KMS-11 (cell line): Measurements from ENCODE around the gene IQSEC1.

Source experiments
- H2AFZ ChIP-seq: fragments of 200-600 bp; sonication (generic); 2 replicates; pipeline ENCODE4 v1.6.1; 2016; ENCODE audit warnings: antibody characterized with exemption, mixed run types, low read depth
- H3K27ac ChIP-seq: fragments of 200-600 bp; sonication (generic); 2 replicates; pipeline ENCODE4 v1.6.1; 2016; ENCODE audit warnings: mild to moderate bottlenecking, mixed run types
- H3K27me3 ChIP-seq: fragments of 200-600 bp; sonication (generic); 2 replicates; pipeline ENCODE4 v1.6.1; 2017; ENCODE audit warnings: mild to moderate bottlenecking, low read depth, mixed run types, moderate library complexity; ENCODE audit not compliant: insufficient read depth
- H3K36me3 ChIP-seq: fragments of 200-600 bp; sonication (generic); 2 replicates; pipeline ENCODE4 v1.6.1; 2017; ENCODE audit warnings: mild to moderate bottlenecking, mixed run types; ENCODE audit not compliant: insufficient read depth
- H3K4me1 ChIP-seq: fragments of 200-600 bp; sonication (generic); 2 replicates; pipeline ENCODE4 v1.6.1; 2016; ENCODE audit warnings: mild to moderate bottlenecking, low read depth, mixed run types; ENCODE audit not compliant: poor library complexity, severe bottlenecking
- H3K4me2 ChIP-seq: fragments of 200-600 bp; sonication (generic); 2 replicates; pipeline ENCODE4 v1.7.0; 2016; ENCODE audit warnings: mild to moderate bottlenecking, mixed run types
- H3K4me3 ChIP-seq: fragments of 200-600 bp; sonication (generic); IDR thresholded peaks from 2 replicates; pipeline ENCODE4 v1.6.1; 2017; ENCODE audit warnings: low read depth, low read length, mixed read lengths; ENCODE audit not compliant: insufficient read depth
- H3K79me2 ChIP-seq: fragments of 200-600 bp; sonication (generic); 2 replicates; pipeline ENCODE4 v1.6.1; 2016; ENCODE audit warnings: low read depth, mixed run types; ENCODE audit not compliant: insufficient read depth
- H3K9ac ChIP-seq: fragments of 200-600 bp; sonication (generic); 2 replicates; pipeline ENCODE4 v1.6.1; 2016; ENCODE audit warnings: mild to moderate bottlenecking, mixed run types
- H4K20me1 ChIP-seq: fragments of 200-600 bp; sonication (generic); 2 replicates; pipeline ENCODE4 v1.6.1; 2016; ENCODE audit warnings: mild to moderate bottlenecking, mixed run types; ENCODE audit not compliant: insufficient read depth
- TF ChIP-seq, protein P1 (sequence below): fragments of 200-600 bp; sonication (generic); conservative IDR thresholded peaks from 2 replicates; pipeline ENCODE4 v1.6.1; 2017; ENCODE audit warnings: low read depth, mild to moderate bottlenecking, antibody characterized with exemption, low read length, moderate library complexity, mixed read lengths

The IQSEC1 gene

DNA sequence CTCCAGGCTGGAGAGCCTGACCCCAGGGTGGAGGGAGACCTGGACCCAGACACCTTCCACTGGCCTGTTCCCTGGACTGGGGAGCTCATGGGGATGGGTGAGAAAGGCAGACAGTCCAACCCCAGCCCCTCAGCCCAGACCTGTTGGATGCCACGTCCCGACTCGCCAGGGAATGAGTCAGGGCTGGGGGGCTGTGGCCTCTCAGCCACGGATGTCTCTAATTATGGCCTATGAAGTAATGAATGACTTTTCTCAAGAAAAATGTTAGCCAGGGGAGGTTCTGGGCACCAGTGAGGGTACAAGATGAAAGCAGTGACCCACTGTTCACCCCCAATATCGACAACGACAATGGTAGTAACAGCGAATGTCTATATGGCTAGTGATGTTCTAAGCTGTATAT lies 124.9 kb downstream of the IQSEC1 start:
- H3K79me2 ChIP-seq: no peaks in the 10 kb centered on the region
- no peak overlapping the region for H3K27ac ChIP-seq
- no peak overlapping the region for H3K9ac ChIP-seq

DNA sequence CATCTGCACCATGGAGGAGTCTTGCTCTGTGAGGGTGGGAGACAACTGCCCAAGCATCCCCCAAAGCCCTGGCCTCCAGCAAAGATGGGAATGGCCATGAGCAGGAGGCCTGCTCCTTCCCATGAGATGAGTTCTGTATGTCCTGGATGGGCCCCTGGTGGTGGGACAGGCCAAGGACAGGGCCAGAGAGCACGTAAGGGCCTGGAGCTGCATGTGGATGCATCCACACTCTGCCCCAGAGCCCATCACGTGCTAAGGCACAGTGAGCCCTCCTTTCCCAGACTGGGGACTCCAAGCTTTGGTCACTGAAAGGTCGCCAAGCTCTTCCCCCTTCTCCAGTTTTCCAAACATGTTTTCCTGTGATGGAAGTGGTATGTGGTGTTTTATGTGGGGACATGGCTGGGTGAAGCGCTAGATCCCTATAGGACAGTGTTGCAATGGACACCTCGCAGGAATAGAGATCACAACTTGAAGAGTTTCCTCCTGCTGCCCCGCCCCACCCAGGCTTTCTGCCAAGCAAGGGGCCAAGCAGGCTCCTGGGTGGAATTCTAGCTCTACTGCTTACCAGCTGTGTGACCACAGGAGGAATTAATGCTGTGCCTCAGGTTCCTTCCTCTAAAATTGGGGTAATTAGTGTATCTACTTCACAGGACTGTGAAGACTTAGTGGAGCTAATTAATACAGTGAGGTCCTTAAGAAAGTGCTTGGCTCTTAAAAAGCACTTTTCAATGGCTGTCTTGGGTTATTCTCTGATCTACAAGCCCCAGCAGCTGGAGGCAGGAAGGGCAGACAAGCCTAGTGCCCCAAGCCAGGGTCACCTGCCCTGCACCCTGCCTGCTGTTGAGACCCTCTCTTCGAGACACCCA lies 125.5 kb downstream of the IQSEC1 start:
- Histone ChIP-seq H3K4me1 (peaks cover 9% of the 10 kb centered on the region), H4K20me1 (no peaks in the 10 kb centered on the region), H3K4me2 (no peak overlapping the region), H3K79me2 (no peaks in the 10 kb centered on the region), H3K4me3 (no peak overlapping the region), H2AFZ (no peak overlapping the region), H3K27me3 (no peaks in the 10 kb centered on the region), H3K9ac (no peak overlapping the region), H3K36me3 (no peaks in the 10 kb centered on the region), H3K27ac (no peak overlapping the region)
- TF ChIP-seq, protein P1, sequence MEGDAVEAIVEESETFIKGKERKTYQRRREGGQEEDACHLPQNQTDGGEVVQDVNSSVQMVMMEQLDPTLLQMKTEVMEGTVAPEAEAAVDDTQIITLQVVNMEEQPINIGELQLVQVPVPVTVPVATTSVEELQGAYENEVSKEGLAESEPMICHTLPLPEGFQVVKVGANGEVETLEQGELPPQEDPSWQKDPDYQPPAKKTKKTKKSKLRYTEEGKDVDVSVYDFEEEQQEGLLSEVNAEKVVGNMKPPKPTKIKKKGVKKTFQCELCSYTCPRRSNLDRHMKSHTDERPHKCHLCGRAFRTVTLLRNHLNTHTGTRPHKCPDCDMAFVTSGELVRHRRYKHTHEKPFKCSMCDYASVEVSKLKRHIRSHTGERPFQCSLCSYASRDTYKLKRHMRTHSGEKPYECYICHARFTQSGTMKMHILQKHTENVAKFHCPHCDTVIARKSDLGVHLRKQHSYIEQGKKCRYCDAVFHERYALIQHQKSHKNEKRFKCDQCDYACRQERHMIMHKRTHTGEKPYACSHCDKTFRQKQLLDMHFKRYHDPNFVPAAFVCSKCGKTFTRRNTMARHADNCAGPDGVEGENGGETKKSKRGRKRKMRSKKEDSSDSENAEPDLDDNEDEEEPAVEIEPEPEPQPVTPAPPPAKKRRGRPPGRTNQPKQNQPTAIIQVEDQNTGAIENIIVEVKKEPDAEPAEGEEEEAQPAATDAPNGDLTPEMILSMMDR: no peak

More for the DNA sequence above, 124.9 kb downstream of the IQSEC1 start:
- TF ChIP-seq, protein P1: no peak
- Histone ChIP-seq H2AFZ (no peak overlapping the region), H3K4me3 (no peak overlapping the region), H3K27me3 (no peaks in the 10 kb centered on the region), H3K4me1 (peaks cover 9% of the 10 kb centered on the region), H3K36me3 (no peaks in the 10 kb centered on the region), H4K20me1 (no peaks in the 10 kb centered on the region), H3K4me2 (no peak overlapping the region)

DNA sequence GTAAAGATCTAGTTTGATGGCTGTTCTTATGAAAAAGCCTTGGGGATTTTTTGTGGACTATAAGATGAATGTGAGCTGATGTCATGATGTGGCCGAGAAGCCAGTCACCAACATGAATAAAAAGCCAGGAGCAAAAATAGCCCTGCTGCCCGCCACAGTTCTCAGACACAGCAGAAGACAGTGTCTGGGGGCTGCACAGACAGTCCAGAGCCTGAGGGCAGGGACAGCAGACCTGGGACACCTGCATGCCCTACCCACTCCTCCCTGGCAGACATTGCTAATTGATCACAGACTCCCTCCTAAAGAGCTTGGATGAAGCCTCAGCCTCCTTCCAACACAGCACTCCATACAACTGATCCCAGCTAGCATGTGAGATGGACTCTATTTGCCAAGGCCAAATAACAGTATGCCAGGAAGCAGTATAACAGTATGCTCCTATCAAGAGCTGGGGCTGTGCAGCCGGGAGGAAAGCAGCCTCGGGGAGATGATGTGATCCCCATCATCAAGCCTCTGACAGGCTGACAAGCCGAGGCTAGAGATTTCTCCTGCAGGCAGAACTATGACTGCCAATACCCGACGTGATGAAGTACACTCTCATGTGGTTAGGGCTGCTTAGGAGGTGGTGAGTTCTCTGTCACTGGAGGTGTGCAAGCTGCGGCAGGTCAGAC lies 126.4 kb downstream of the IQSEC1 start:
- H4K20me1 ChIP-seq: no peaks in the 10 kb centered on the region
- peaks cover 9% of the 10 kb centered on the region for H3K4me1 ChIP-seq
- H3K79me2 ChIP-seq: no peaks in the 10 kb centered on the region
- H3K27ac ChIP-seq: no peak overlapping the region
- H3K4me3 ChIP-seq: no peak overlapping the region
- no peak overlapping the region for H3K9ac ChIP-seq
- H3K36me3 ChIP-seq: no peaks in the 10 kb centered on the region
- H3K4me2 ChIP-seq: no peak overlapping the region
- no peak overlapping the region for H2AFZ ChIP-seq
- TF ChIP-seq, protein P1: no peak
- no peaks in the 10 kb centered on the region for H3K27me3 ChIP-seq

DNA sequence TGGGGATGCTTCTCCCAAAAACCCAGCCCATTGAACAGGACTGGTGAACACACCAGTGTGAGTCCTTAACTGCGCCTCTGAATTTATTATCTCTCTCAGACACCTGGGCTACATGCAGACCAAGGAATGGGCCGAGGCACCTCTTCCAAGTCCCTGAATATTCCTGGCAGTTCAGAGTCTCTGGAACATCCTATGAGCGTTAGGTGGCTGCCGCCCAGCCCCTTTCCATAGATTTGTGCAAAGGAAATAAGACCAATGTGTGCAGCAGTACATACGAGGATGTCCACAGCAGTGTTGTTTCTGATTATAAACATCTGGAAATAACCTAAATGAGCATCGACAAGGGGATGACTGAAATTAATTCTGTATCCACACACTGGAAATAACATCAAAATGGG lies 127.0 kb downstream of the IQSEC1 start:
- H3K79me2 ChIP-seq: no peaks in the 10 kb centered on the region
- H3K9ac ChIP-seq: no peak overlapping the region
- no peaks in the 10 kb centered on the region for H3K36me3 ChIP-seq
- H3K4me1 ChIP-seq: peaks cover 9% of the 10 kb centered on the region
- TF ChIP-seq, protein P1: no peak
- H3K27ac ChIP-seq: no peak overlapping the region
- H2AFZ ChIP-seq: no peak overlapping the region
- H3K4me3 ChIP-seq: no peak overlapping the region
- no peaks in the 10 kb centered on the region for H4K20me1 ChIP-seq
- no peaks in the 10 kb centered on the region for H3K27me3 ChIP-seq
- no peak overlapping the region for H3K4me2 ChIP-seq
